Endothelial cell of umbilical vein (primary cell): ENCODE data around the gene EZR.

ENCODE experiments used
- CTCF ChIP-seq, 2 donors: IDR thresholded peaks; 1 replicate in 1 of 2; 2 replicates in 1 of 2; pipeline ENCODE4 v1.5.1; 2011; ENCODE audit warnings: low read length in 2 of 2, mild to moderate bottlenecking in 2 of 2, moderate library complexity in 2 of 2, control low read depth in 1 of 2, inconsistent platforms in 1 of 2, low read depth in 1 of 2; ENCODE audit not compliant: insufficient read depth in 1 of 2; ENCODE audit errors: extremely low read depth in 1 of 2
- EZH2 ChIP-seq: IDR thresholded peaks from 2 replicates; pipeline ENCODE4 v1.6.1; 2012; ENCODE audit warnings: borderline replicate concordance, low read depth, mild to moderate bottlenecking, moderate library complexity, low read length, inconsistent platforms; ENCODE audit not compliant: severe bottlenecking
- FOS ChIP-seq: IDR thresholded peaks from 2 replicates; pipeline ENCODE4 v1.6.1; 2011; ENCODE audit warnings: mild to moderate bottlenecking, low read length, moderate library complexity, borderline replicate concordance; ENCODE audit not compliant: insufficient read depth
- GATA2 ChIP-seq: IDR thresholded peaks from 2 replicates; pipeline ENCODE4 v1.7.0; 2011; ENCODE audit warnings: low read depth, mild to moderate bottlenecking, moderate library complexity, mixed read lengths, low read length; ENCODE audit not compliant: insufficient read length, insufficient read depth
- POLR2A ChIP-seq: IDR thresholded peaks from 2 replicates; pipeline ENCODE4 v1.6.1; 2012; ENCODE audit warnings: low read depth, mild to moderate bottlenecking, control low read depth, low read length
- POLR2AphosphoS5 ChIP-seq: IDR thresholded peaks from 2 replicates; pipeline ENCODE4 v1.6.1; 2012; ENCODE audit warnings: low read depth, mild to moderate bottlenecking, control low read depth, low read length, moderate library complexity; ENCODE audit not compliant: insufficient read depth
- TF ChIP-seq, protein P1 (sequence below): IDR thresholded peaks from 2 replicates; pipeline ENCODE4 v1.6.1; 2011; ENCODE audit not compliant: insufficient read depth, insufficient read length

GRCh38 chr6:158825038-158825950 lies 6.1 kb upstream of the EZR start:
- TF ChIP-seq CTCF (IDR thresholded peaks at IDR 0.05; ENCODE audit: extremely low read depth in 1 of 2, insufficient read depth in 1 of 2, low read depth in 1 of 2, low read length in 2 of 2): no peak
- TF ChIP-seq POLR2A: no peak
- no peak for TF ChIP-seq POLR2AphosphoS5
- TF ChIP-seq EZH2: no peak
- TF ChIP-seq, protein P1, sequence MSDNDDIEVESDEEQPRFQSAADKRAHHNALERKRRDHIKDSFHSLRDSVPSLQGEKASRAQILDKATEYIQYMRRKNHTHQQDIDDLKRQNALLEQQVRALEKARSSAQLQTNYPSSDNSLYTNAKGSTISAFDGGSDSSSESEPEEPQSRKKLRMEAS: no peak
- TF ChIP-seq FOS: no peak
- TF ChIP-seq GATA2: no peak
